Kidney epithelial cell (primary cell): ENCODE measurements around the gene COL17A1. TPM values are rescaled to one million over a fixed set of nuclear protein-coding genes. Genes with fewer than 3 reads are reported as not detected.

Experiments
- DNase-seq: peaks from one replicate; pipeline ENCODE4 v3.0.0-alpha.2; 2010; ENCODE audit warnings: low read depth
- H3K27me3 ChIP-seq: 2 replicates; pipeline ENCODE4 v1.6.0; 2011; ENCODE audit warnings: low read length; ENCODE audit not compliant: control insufficient read depth, insufficient read depth
- H3K36me3 ChIP-seq: 2 replicates; pipeline ENCODE4 v1.5.1; 2011; ENCODE audit warnings: low read length; ENCODE audit not compliant: control insufficient read depth, insufficient read depth
- H3K4me3 ChIP-seq: 2 replicates; pipeline ENCODE4 v1.5.1; 2011; ENCODE audit warnings: low read depth, mild to moderate bottlenecking, control low read depth, low read length
- CTCF ChIP-seq: IDR thresholded peaks from 2 replicates; pipeline ENCODE4 v1.5.1; 2011; ENCODE audit warnings: mild to moderate bottlenecking, moderate library complexity, low read length, control low read depth, inconsistent platforms; ENCODE audit not compliant: insufficient read depth, poor library complexity, severe bottlenecking
- total RNA-seq: library from RNA; depleted of rRNA; stranded (reverse); fragments of >200 nt; gene quantifications from 2 replicates; pipeline ENCODE4 v1.2.3, GENCODE V29; 2015

The COL17A1 gene
- total RNA-seq, 1 donor from 2014 or later: 0.33 TPM

DNA sequence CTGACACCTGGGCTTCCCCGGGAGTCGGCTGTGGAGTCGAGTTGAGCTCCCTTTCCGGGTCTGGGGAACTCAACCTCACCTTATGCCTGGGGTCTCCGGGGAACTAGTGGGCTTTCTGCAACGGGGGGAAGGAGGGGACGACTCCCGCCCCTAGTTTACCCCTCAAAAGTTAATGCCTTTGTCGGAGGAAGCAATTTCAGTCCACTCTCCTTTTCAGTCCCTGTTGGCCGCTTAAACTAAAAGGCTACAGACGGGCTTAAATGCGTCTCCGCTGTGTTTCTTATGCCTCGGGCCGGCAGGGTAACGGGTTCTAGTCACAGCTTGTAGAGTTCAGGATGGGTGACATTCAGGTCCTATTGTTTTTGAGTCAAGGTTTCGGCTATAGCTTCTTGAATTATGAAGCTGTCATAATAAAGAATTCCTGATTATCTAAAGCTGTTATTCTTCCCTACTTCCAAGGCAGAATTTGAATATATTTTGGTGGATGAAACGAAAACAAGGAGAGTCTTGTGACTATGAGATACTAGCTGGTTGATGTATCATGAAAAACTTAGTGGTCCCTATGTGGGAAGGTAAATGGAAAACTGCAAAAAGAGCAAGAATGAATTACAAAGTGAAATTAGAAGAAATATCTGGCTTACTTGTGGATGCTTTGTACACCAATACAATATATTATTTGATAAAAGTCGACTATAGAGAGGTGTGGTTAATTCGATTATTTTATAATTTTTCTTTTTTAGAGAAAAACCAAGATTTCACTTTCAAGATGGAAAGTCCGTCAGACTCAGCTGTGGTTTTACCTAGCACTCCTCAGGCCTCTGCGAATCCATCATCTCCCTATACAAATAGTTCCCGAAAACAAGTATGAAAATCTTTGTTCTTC lies 36.8 kb upstream of the COL17A1 start:
- no peak for TF ChIP-seq CTCF

GRCh38 chr10:104121485-104122224 lies 36.0 kb upstream of the COL17A1 start, which contains the start of gene SFR1:
TSS of gene SFR1 (plus strand) at chr10:104122171. CDS start at chr10:104122184, 13 bp downstream.
- peak; percentile 51 for TF ChIP-seq CTCF
- Histone ChIP-seq H3K4me3 (peak within 1 kb of the TSS; percentile 94), H3K36me3 (no peaks in the 10 kb centered on the region), H3K27me3 (no peaks in the 10 kb centered on the region)
- DNase-seq: peak; percentile 85

More for the DNA sequence above, 36.8 kb upstream of the COL17A1 start:
- H3K4me3 ChIP-seq: peak overlapping the region; percentile 94
- H3K36me3 ChIP-seq: no peaks in the 10 kb centered on the region
- DNase-seq: no peak
- no peaks in the 10 kb centered on the region for H3K27me3 ChIP-seq

GRCh38 chr10:104120903-104121484 lies 35.3 kb upstream of the COL17A1 start:
- Histone ChIP-seq H3K36me3 (no peaks in the 10 kb centered on the region), H3K27me3 (no peaks in the 10 kb centered on the region), H3K4me3 (peak overlapping the region; percentile 50)
- peak; percentile 93 for DNase-seq
- no peak for TF ChIP-seq CTCF

DNA sequence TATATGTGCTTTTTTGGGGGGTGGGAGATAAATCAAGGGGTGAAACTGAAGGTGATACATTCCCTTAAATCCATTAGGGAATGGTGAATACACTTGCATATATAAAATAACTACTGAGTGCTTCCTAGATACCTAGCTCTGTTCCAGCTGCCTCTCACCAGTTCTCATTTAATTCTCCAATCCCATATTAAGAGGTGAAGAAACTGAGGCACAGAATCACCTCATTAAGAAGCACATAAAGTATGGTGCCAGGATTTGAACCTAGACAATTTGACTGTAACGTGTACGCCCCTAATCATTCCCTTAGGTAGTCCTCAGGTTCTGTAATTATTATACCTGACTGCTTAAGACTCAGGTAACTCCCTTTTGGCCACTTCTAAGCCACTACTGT lies 34.8 kb upstream of the COL17A1 start:
- H3K4me3 ChIP-seq: no peak overlapping the region
- H3K27me3 ChIP-seq: no peaks in the 10 kb centered on the region
- DNase-seq: no peak
- no peaks in the 10 kb centered on the region for H3K36me3 ChIP-seq
- TF ChIP-seq CTCF: no peak

DNA sequence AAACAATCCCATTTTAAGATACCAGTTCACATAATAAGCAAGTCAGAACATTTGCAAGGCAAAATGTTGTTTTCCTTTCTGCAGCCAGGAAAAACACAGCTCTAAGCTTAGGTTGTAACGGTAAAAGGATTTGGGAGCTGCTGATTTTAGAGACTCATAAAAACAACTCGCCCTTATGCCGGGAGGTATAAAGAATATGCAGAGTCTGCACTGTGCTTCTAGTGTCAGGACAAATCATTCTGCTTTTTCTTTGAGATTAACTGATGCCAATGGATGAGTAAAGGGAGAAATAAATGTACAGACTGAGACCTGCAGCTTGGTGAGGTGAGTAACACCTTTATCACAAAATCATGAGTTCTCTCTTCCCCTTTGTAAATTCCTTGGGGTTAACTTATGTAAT lies 34.3 kb upstream of the COL17A1 start:
- no peaks in the 10 kb centered on the region for H3K36me3 ChIP-seq
- no peak for TF ChIP-seq CTCF
- no peaks in the 10 kb centered on the region for H3K27me3 ChIP-seq
- H3K4me3 ChIP-seq: no peak overlapping the region
- DNase-seq: no peak
